Mesendoderm (in vitro differentiated cells): Measurements from ENCODE around the gene DPPA3.
"Not testable (repeated sequence)": the region's sequence is repeated elsewhere in the genome, so short reads cannot be mapped to it uniquely, and the experiment has no call there.

ENCODE experiments used
- DNase-seq: peaks from one replicate; pipeline ENCODE4 v3.0.0; 2013
- H2AK5ac ChIP-seq: 2 replicates; pipeline ENCODE4 v1.6.1; 2013; ENCODE audit warnings: low read length, inconsistent platforms
- H2BK120ac ChIP-seq: 2 replicates; pipeline ENCODE4 v1.6.1; 2013; ENCODE audit warnings: low read depth, mild to moderate bottlenecking, low read length, moderate library complexity, mixed read lengths
- H2BK15ac ChIP-seq: replicated peaks from 2 replicates; pipeline ENCODE4 v1.6.1; 2013; ENCODE audit warnings: low read depth, mild to moderate bottlenecking, moderate library complexity
- H2BK5ac ChIP-seq: 2 replicates; pipeline ENCODE4 v1.6.1; 2013; ENCODE audit warnings: low read length, inconsistent platforms
- H3K18ac ChIP-seq: 2 replicates; pipeline ENCODE4 v1.6.1; 2013; ENCODE audit warnings: mild to moderate bottlenecking, low read length, mixed read lengths
- H3K23ac ChIP-seq: one replicate; pipeline ENCODE4 v1.6.1; 2013; ENCODE audit warnings: low read length
- H3K27ac ChIP-seq: 2 replicates; pipeline ENCODE4 v1.5.1; 2013; ENCODE audit warnings: low read depth, mild to moderate bottlenecking, inconsistent platforms, low read length, moderate library complexity
- H3K27me3 ChIP-seq: 2 replicates; pipeline ENCODE4 v1.6.1; 2013; ENCODE audit warnings: low read length, control low read depth, mild to moderate bottlenecking, inconsistent platforms; ENCODE audit not compliant: insufficient read depth, poor library complexity
- H3K36me3 ChIP-seq: 2 replicates; pipeline ENCODE4 v1.6.1; 2013; ENCODE audit warnings: low read length, inconsistent platforms; ENCODE audit not compliant: control insufficient read depth, insufficient read depth
- H3K4ac ChIP-seq: one replicate; pipeline ENCODE4 v1.6.1; 2013; ENCODE audit warnings: low read depth, mild to moderate bottlenecking, low read length, moderate library complexity
- H3K4me1 ChIP-seq: 2 replicates; pipeline ENCODE4 v1.6.1; 2013; ENCODE audit warnings: low read depth, low read length, inconsistent platforms; ENCODE audit not compliant: control insufficient read depth
- H3K4me2 ChIP-seq: 2 replicates; pipeline ENCODE4 v1.6.1; 2013; ENCODE audit warnings: low read length
- H3K4me3 ChIP-seq: 2 replicates; pipeline ENCODE4 v1.5.1; 2013; ENCODE audit warnings: mild to moderate bottlenecking, low read length
- H3K56ac ChIP-seq: one replicate; pipeline ENCODE4 v1.6.1; 2013; ENCODE audit warnings: low read length
- H3K79me1 ChIP-seq: 2 replicates; pipeline ENCODE4 v1.6.1; 2013; ENCODE audit warnings: low read length, inconsistent platforms
- H3K79me2 ChIP-seq: 2 replicates; pipeline ENCODE4 v1.6.1; 2013; ENCODE audit warnings: mild to moderate bottlenecking, low read length; ENCODE audit not compliant: control insufficient read depth, insufficient read depth
- H3K9ac ChIP-seq: 2 replicates; pipeline ENCODE4 v1.6.1; 2013; ENCODE audit warnings: low read length, inconsistent platforms
- H4K5ac ChIP-seq: one replicate; pipeline ENCODE4 v1.6.1; 2013; ENCODE audit warnings: low read length
- H4K8ac ChIP-seq: one replicate; pipeline ENCODE4 v1.6.1; 2013; ENCODE audit warnings: low read depth, mild to moderate bottlenecking, control low read depth, low read length, moderate library complexity
- WGBS: extraction: QIAGEN DNeasy Blood & Tissue Kit; methylation state at CpG from one replicate; pipeline ENCODE4 v1.1.7; 2013; ENCODE audit warnings: low lambda C conversion rate, missing lambda C conversion rate; ENCODE audit not compliant: insufficient coverage; ENCODE audit errors: extremely low coverage; 5-methylcytosine and 5-hydroxymethylcytosine counted together

The DPPA3 gene

DNA sequence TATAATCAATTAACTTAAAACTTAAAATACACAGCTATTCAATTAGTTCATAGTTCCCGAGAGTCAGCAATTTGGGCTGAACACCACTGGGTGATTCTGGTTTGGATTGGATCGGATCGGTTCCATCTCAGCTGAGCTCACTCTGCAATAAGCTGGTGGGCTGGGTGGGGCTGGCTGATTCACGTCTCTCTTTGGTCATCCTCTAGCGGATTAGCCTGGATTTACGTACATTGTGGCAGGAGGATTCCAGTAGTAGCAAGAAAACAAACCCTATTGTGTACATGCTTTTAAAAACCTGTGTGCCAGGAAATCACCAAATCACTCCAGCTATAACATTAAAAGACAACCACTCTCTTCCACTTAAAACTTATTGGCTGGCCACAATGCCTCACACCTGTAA, 39.1 kb downstream of the DPPA3 start:
- H3K79me2 ChIP-seq: no peaks in the 10 kb centered on the region
- no peak for DNase-seq
- H2BK15ac ChIP-seq: no peak overlapping the region
- H3K56ac ChIP-seq: no peak overlapping the region
- H3K4me1 ChIP-seq: no peaks in the 10 kb centered on the region
- no peak overlapping the region for H3K4me3 ChIP-seq
- no peak overlapping the region for H3K4ac ChIP-seq
- no peak overlapping the region for H3K9ac ChIP-seq
- H3K4me2 ChIP-seq: no peak overlapping the region
- no peak overlapping the region for H2BK5ac ChIP-seq
- no peak overlapping the region for H4K8ac ChIP-seq
- no peak overlapping the region for H3K27ac ChIP-seq
- no peak overlapping the region for H2AK5ac ChIP-seq
- no peak overlapping the region for H2BK120ac ChIP-seq
- H4K5ac ChIP-seq: no peak overlapping the region
- no peaks in the 10 kb centered on the region for H3K36me3 ChIP-seq
- no peaks in the 10 kb centered on the region for H3K79me1 ChIP-seq
- no peak overlapping the region for H3K23ac ChIP-seq
- no peak overlapping the region for H3K18ac ChIP-seq
- no peaks in the 10 kb centered on the region for H3K27me3 ChIP-seq
- no CpG with 5 or more reads among the region's 6 CpGs for WGBS

DNA sequence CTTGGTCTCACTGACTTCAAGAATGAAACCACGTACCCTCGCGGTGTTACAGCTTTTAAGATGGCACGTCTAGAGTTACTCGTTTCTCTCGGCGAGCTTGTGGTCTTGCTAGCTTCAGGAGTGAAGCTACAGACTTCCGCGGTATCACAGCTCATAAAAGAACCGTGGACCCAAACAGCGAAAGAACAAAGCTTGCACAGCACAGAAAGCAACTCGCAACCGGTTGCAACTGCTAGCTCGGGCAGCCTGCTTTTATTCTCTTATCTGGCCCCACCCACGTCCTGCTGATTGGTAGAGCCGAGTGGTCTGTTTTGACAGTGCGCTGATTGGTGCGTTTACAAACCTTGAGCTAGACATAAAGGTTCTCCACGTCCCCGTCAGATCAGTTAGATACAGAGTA, 40.2 kb downstream of the DPPA3 start:
- no peak overlapping the region for H3K23ac ChIP-seq
- WGBS: no CpG with 5 or more reads among the region's 20 CpGs

DNA sequence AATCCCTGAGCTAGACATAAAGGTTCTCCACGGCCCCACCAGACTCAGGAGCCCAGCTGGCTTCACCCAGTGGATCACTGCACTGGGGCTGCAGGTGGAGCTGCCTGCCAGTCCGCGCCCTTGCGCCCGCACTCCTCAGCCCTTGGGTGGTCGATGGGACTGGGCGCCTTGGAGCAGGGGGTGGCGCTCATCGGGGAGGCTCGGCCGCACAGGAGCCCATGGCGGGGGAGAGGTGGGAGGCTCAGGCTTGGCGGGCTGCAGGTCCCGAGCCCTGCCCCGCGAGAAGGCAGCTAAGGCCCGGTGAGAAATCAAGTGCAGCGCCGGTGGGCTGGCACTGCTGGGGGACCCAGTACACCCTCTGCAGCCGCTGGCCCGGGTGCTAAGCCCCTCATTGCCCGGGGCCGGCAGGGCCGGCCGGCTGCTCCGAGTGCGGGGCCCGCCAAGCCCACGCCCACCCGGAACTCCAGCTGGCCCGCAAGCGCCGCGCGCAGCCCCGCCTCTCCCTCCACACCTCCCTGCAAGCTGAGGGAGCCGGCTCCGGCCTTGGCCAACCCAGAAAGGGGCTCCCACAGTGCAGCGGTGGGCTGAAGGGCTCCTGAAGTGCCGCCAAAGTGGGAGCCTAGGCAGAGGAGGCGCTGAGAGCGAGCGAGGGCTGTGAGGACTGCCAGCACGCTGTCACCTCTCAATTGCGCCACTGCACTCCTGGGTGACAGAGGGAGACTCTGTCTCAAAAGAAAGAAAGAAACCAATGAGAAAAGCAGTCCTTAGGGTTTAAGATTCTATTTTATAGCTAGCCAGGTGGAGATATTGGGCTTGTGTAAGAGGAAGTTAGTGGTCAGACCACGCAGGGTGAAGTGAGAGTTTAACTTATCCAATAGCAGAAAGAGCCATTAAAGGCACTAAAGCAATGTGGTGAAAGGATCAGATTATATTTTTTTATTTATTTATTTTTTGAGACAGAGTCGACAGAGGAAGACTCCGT, 41.0 kb downstream of the DPPA3 start:
- not testable (repeated sequence) for H2BK120ac ChIP-seq, H2BK5ac ChIP-seq, H2AK5ac ChIP-seq, H3K79me2 ChIP-seq, H3K9ac ChIP-seq, H4K8ac ChIP-seq, H3K4me3 ChIP-seq, H3K27me3 ChIP-seq, H3K36me3 ChIP-seq, H4K5ac ChIP-seq, DNase-seq, H3K4me1 ChIP-seq, H3K4ac ChIP-seq, H3K18ac ChIP-seq, H3K79me1 ChIP-seq, H3K4me2 ChIP-seq, H3K56ac ChIP-seq, H3K27ac ChIP-seq, H3K23ac ChIP-seq, H2BK15ac ChIP-seq
- WGBS: no CpG with 5 or more reads among the region's 48 CpGs

More for the DNA sequence above, 40.2 kb downstream of the DPPA3 start:
- Histone ChIP-seq H3K4ac (no peak overlapping the region), H3K27ac (no peak overlapping the region), H2BK15ac (no peak overlapping the region), H2BK120ac (no peak overlapping the region), H3K9ac (no peak overlapping the region), H3K4me1 (no peaks in the 10 kb centered on the region), H3K79me2 (no peaks in the 10 kb centered on the region), H2AK5ac (no peak overlapping the region), H4K5ac (no peak overlapping the region), H3K79me1 (no peaks in the 10 kb centered on the region), H2BK5ac (no peak overlapping the region), H3K56ac (no peak overlapping the region), H3K4me3 (no peak overlapping the region), H3K27me3 (no peaks in the 10 kb centered on the region), H4K8ac (no peak overlapping the region), H3K36me3 (no peaks in the 10 kb centered on the region), H3K4me2 (no peak overlapping the region), H3K18ac (no peak overlapping the region)
- no peak for DNase-seq

DNA sequence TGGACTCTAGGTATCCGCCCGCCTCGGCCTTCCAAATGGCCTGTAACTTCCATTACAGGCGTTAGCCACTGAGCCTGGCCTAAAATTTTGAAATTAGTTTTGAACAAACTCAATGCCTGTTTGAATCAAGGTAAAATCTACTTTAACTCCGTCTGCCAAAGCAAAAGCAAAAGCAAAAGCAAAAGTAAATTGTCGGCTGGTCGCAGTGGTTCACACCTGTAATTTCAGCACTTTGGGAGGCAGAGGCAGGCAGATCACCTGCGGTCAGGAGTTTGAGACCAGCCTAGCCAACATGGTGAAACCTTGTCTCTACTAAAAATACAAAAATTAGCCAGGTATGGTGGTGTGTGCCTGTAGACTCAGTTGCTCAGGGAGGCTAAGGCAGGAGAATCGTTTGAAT, 44.4 kb downstream of the DPPA3 start:
- H3K56ac ChIP-seq, H4K8ac ChIP-seq, H2BK120ac ChIP-seq, H3K4me3 ChIP-seq, H3K27ac ChIP-seq, H3K36me3 ChIP-seq, H3K79me2 ChIP-seq, H3K4ac ChIP-seq, H3K27me3 ChIP-seq, DNase-seq, H3K23ac ChIP-seq, H3K18ac ChIP-seq, H2BK15ac ChIP-seq, H4K5ac ChIP-seq, H2AK5ac ChIP-seq, H3K4me1 ChIP-seq, H2BK5ac ChIP-seq, H3K4me2 ChIP-seq, H3K79me1 ChIP-seq, H3K9ac ChIP-seq: not testable (repeated sequence)
- WGBS: no CpG with 5 or more reads among the region's 9 CpGs

DNA sequence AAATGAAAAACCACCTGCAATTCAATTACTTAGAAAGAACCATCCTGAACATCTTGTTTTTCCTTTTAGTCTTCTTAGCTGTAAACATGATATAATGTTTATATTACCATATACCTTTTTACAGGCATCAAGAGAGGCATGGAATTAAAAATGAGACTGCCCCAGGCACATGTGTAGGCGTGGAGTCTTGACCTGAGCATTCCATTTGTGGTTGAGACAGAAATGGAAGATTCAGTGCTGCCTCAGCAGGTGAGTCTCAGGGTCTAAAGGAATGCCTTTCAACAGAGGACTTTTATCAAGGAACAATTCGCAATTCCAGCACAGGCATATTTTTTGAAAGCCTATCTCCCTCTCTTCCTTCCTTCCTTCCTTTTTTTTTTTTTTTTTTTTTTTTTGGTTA, 45.8 kb downstream of the DPPA3 start:
- no peaks in the 10 kb centered on the region for H3K27me3 ChIP-seq
- H3K23ac ChIP-seq: no peak overlapping the region
- H2BK120ac ChIP-seq: no peak overlapping the region
- no peak overlapping the region for H2BK5ac ChIP-seq
- no CpG with 5 or more reads among the region's 2 CpGs for WGBS
- H3K9ac ChIP-seq: no peak overlapping the region
- no peak overlapping the region for H3K27ac ChIP-seq
- no peak overlapping the region for H4K5ac ChIP-seq
- H4K8ac ChIP-seq: no peak overlapping the region
- DNase-seq: no peak
- no peak overlapping the region for H3K4me3 ChIP-seq
- H3K4ac ChIP-seq: no peak overlapping the region
- H3K36me3 ChIP-seq: no peaks in the 10 kb centered on the region
- H3K4me2 ChIP-seq: no peak overlapping the region
- H3K4me1 ChIP-seq: no peaks in the 10 kb centered on the region
- H3K79me2 ChIP-seq: no peaks in the 10 kb centered on the region
- H3K56ac ChIP-seq: no peak overlapping the region
- H2BK15ac ChIP-seq: no peak overlapping the region
- H2AK5ac ChIP-seq: no peak overlapping the region
- H3K18ac ChIP-seq: no peak overlapping the region
- H3K79me1 ChIP-seq: no peaks in the 10 kb centered on the region

DNA sequence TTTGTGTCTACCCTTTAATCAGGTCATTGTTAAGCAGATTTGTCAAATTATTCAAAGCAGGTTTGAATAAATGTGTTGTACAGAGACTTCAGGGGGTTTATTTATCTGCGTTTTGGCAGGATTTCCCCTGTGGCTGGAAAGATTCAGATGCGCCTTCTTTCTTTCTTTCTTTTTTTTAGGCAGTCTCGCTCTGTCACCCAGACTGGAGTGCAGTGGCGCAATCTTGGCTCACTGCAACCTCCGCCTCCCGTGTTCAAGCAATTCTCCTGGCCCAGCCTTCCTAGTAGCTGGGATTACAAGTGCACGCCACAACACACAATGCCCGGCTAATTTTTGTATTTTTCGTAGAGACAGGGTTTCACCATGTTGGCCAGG, 47.5 kb downstream of the DPPA3 start:
- Histone ChIP-seq H3K79me1 (no peaks in the 10 kb centered on the region), H3K27me3 (no peaks in the 10 kb centered on the region), H3K4me1 (no peaks in the 10 kb centered on the region), H3K4me2 (no peak overlapping the region), H3K9ac (no peak overlapping the region), H3K56ac (peak overlapping the region; percentile 39), H3K23ac (no peak overlapping the region), H2AK5ac (no peak overlapping the region), H3K18ac (peak overlapping the region; percentile 66), H3K79me2 (no peaks in the 10 kb centered on the region), H2BK15ac (no peak overlapping the region), H3K4ac (no peak overlapping the region), H3K36me3 (no peaks in the 10 kb centered on the region), H3K27ac (no peak overlapping the region), H4K5ac (no peak overlapping the region), H3K4me3 (no peak overlapping the region), H4K8ac (no peak overlapping the region), H2BK5ac (no peak overlapping the region), H2BK120ac (no peak overlapping the region)
- no peak for DNase-seq
- no CpG with 5 or more reads among the region's 9 CpGs for whole genome bisulfite sequencing
